ENCODE data around the gene DYTN.

DNA sequence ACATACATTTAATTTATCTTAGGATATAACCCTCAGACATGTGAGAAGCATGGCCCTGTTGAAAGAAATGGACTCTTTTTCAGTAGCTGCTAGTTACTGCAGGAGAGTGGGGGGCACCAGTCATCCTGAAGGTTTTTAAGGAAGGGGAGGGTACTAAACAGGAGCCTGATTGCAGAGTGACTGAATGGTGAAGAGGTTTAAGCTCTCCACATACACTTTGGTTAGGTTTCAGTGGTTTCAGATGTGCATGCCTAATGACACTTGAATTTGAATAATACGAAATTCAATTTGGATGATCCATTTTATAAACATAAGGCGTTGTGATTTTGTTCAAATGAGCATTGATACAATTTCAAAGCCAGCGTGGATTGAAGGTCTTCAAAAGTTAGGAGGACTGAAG, 86.9 kb downstream of the DYTN start:
- TF ChIP-seq POLR2AphosphoS5 (IDR thresholded peaks at IDR 0.05; ENCODE audit: low read depth, low read length): no peak
- TF ChIP-seq POLR2A (IDR thresholded peaks at IDR 0.05; ENCODE audit: low read depth, low read length): no peak

Measured in GM12892 (cell line).